ENCODE measurements around the gene AACS. TPM values are rescaled to one million over a fixed set of nuclear protein-coding genes. Genes with fewer than 3 reads are reported as not detected.

The AACS gene
- total and polyA plus RNA-seq, 2 of the 13 experiments (the other 11 are each of a cell fraction or from before 2014, with no cell fraction given): 23.3 to 28.8 TPM

- no peak for FAIRE-seq
- Histone ChIP-seq H3K4me1 (ENCODE audit: insufficient read depth, low read length) (peaks cover 9% of the 10 kb centered on the region), H3K27ac (ENCODE audit: extremely low read length, insufficient read depth, low read length) (no peak overlapping the region), H3K79me2 (ENCODE audit: insufficient read depth, low read length) (no peaks in the 10 kb centered on the region), H3K36me3 (replicated peaks in 1 of 2; ENCODE audit: control insufficient read depth in 1 of 2, insufficient read depth in 2 of 2, low read length in 2 of 2) (no peaks in the 10 kb centered on the region; a peak in 4 of 5 replicates), H3K4me3 (replicated peaks in 1 of 3; ENCODE audit: insufficient read depth in 1 of 3, low read depth in 2 of 3, low read length in 3 of 3) (no peak overlapping the region), H3K9ac (ENCODE audit: insufficient read depth, low read depth, low read length) (no peak overlapping the region), H4K20me1 (ENCODE audit: insufficient read depth, low read length) (no peaks in the 10 kb centered on the region), H2AFZ (ENCODE audit: low read length) (no peak overlapping the region), H3K9me3 (ENCODE audit: low read length) (no peaks in the 10 kb centered on the region), H3K4me2 (ENCODE audit: low read depth, low read length) (no peak overlapping the region), H3K27me3 (ENCODE audit: control insufficient read depth in 1 of 2, insufficient read depth in 2 of 2, low read length in 2 of 2) (no peaks in the 10 kb centered on the region; a peak in 2 of 5 replicates)
- DNase-seq (ENCODE audit: low spot score): no peak
- CTCF ChIA-PET (ENCODE audit: low intra/inter-chr PET ratio, low total read pairs): no interaction called here
- intact Hi-C loops (cut with micrococcal nuclease; ENCODE audit: unreplicated experiment): no loop called here
- POLR2A ChIA-PET: no interaction called here
- no peak for TF ChIP-seq NFYB (CRISPR knock-in tag; IDR thresholded peaks at IDR 0.05)
- no peak for TF ChIP-seq MAZ (IDR thresholded peaks at IDR 0.05; ENCODE audit: borderline replicate concordance, low read depth, low read length)
- TF ChIP-seq MAZ (CRISPR knock-in tag; IDR thresholded peaks at IDR 0.05; ENCODE audit: low read depth): no peak
- no peak for TF ChIP-seq ZNF367 (CRISPR knock-in tag; IDR thresholded peaks at IDR 0.05; ENCODE audit: borderline replicate concordance)
- no peak for TF ChIP-seq HBP1 (CRISPR knock-in tag; IDR thresholded peaks at IDR 0.05; ENCODE audit: low read depth)
- TF ChIP-seq NBN (conservative IDR thresholded peaks at IDR 0.05): no peak
- no peak for TF ChIP-seq ATF7 (IDR thresholded peaks at IDR 0.05)
- no peak for TF ChIP-seq ATF7 (CRISPR knock-in tag; IDR thresholded peaks at IDR 0.05)
- TF ChIP-seq ZFP36L1 (CRISPR knock-in tag; IDR thresholded peaks at IDR 0.05): no peak
- no peak for TF ChIP-seq NONO (IDR thresholded peaks at IDR 0.05)
- TF ChIP-seq NONO (CRISPR knock-in tag; conservative IDR thresholded peaks at IDR 0.05): no peak
- TF ChIP-seq ZNF101 (CRISPR knock-in tag; IDR thresholded peaks at IDR 0.05; ENCODE audit: borderline replicate concordance, low read depth): no peak
- TF ChIP-seq ZNF670 (CRISPR knock-in tag; IDR thresholded peaks at IDR 0.05; ENCODE audit: borderline replicate concordance): no peak
- TF ChIP-seq ISL2 (CRISPR knock-in tag; IDR thresholded peaks at IDR 0.05): no peak
- 95% methylated on average over 4 of the region's 9 CpGs for WGBS (ENCODE audit: low lambda C conversion rate)
- in situ Hi-C loops (cut with HindIII; ENCODE audit: extremely low pct_ligation_motif_present, low pct_unique_long_range_greater_than_20kb): no loop called here
- no peak for ATAC-seq
- BruUV-seq (replicated peaks): no TSS peak
These were observed 77.4 kb downstream of the AACS start for GRCh38 chr12:125142601-125143000.
